Testis (tissue), 2 donors: Measurements from ENCODE around the gene TUT4.

Source experiments
- CTCF ChIP-seq, 3 experiments: fragments of 450-650 bp in 2 of 3; fragments of 200-600 bp in 1 of 3; sonication (generic) in 1 of 3; IDR thresholded peaks; one replicate each; pipeline ENCODE4 v1.5.1; 2016 to 2019; ENCODE audit warnings: antibody characterized with exemption in 3 of 3, mild to moderate bottlenecking in 2 of 3, moderate library complexity in 1 of 3
- POLR2A ChIP-seq: fragments of 450-650 bp; IDR thresholded peaks from one replicate; pipeline ENCODE4 v1.6.1; 2017; ENCODE audit warnings: antibody characterized with exemption, mild to moderate bottlenecking, moderate library complexity

GRCh38 chr1:52506920-52507546, 45.9 kb downstream of the TUT4 start:
- TF ChIP-seq POLR2A (no peak), CTCF (IDR thresholded peaks at IDR 0.05) (no peak)
